ENCODE data around the gene SOBP.

The SOBP gene

GRCh38 chr6:107555449-107555848, 65.5 kb downstream of the SOBP start:
- no peak for DNase-seq

DNA sequence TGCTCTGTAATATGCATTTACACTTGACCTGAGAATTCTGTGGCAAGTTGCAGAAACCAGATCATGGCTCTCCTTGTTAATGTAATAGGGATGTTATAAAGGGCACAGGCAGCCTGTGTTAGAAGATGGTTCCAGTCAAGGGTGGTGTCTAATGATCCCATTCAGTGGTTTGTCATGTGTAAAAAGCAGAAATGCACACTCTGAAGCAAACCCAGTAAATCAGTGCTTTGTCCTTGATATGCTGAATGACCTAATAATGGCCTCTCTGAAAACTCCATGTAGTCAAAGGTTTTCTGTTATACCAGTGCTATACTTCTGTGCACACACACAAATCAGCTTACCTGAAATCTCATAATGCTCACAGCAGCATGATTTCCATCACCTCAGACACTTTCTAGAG, 66.2 kb downstream of the SOBP start:
- DNase-seq = no peak

DNA sequence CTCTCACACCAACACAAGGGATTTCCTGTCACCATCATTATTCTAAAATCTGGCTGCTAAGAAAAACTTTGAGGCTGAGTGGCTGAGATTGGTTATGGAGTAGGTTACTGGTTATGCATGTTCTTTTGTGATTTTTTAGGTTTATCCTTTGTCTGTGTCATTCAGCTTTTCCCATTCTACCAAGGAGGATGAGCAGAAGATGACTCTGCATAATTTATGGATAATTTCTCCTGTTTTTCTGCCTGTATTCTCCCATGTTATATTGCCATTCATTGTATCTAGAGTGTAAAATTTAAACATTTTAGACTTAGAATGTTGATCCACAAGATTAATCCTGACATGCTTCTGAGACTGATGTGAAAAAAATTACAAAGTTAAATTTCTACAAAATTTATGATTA, 67.8 kb downstream of the SOBP start:
- no peak for DNase-seq

DNA sequence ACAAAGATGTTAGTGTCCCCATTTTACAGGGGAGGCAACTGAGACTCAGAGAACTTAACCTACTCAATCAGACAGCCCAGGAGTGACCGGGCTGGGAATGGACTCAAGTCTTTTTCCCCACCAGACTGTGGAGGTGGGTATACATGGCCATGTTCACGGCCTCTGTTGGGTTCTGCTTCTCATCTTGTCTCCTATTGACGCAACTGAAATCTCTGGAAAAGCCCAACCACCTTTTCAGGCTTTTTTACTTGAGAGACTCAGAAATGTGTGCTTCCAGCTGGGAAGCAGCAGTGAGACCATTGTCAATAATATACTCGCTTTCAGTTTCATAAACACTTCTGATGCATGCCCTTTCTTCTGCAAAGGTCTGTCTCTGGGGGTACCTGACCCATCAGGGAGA, 70.7 kb downstream of the SOBP start:
- no peak for DNase-seq

DNA sequence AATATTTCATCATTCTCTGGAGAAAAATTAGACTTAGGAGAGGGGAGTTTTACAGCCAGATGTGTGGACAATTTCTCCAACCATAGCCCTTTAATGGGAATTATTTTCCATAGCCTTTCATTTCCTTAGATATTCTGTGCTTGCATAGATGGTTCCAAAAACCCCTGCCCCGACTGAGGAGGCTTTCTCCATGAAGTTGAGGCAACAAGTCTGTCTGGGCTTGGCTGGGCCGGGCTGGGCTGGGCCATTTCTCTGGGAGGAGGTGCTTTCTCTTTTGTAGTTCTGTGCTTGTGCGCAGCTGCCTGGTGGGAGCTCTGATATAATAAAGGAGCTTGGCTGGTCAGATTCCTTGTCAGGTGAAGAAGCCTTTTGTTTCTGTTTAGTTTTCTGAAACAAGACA, 71.4 kb downstream of the SOBP start:
- DNase-seq = no peak

DNA sequence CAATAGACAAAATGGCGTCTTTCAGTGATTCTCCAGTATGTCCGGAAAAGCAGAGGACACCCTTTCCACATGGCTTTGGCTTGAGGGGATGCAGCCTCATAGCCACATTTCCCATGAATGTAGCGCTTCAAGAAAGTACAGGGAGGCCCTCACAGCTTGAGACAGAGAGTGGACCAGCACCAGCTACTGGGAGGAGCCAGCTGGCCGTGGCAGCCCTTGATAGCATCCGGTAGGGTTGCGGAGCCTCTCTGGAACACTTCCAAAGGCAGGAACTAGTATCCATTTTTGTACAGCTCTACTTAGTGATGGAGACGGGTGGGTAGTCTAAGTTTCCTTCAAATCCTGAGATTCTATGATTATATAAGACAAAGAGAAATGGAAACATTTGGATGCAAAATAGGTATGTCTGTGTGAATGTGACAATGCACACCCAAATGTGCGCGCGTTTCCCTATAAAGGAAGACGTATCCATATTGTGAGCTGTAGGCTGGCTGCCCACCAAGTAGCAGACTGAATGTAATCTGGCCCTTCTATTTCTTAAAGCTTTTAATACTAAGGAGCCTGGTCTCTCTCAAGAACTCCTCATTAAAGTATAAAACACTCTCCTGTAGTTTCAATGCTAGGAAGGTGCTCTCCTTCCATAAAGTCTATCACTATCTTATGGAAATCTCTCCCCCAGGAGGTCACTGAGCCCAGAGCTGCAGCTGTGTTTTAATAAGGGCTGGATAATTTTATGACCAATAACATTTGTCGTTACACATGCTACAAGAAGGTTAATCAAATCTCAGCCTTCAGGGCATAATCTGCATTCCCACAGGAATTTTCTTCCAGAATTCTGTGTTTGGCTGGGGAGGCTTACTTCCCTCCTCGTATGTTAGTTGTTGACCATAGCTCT, 74.0 kb downstream of the SOBP start:
- DNase-seq = no peak

GRCh38 chr6:107564589-107564951, 74.7 kb downstream of the SOBP start:
- no peak for DNase-seq

DNA sequence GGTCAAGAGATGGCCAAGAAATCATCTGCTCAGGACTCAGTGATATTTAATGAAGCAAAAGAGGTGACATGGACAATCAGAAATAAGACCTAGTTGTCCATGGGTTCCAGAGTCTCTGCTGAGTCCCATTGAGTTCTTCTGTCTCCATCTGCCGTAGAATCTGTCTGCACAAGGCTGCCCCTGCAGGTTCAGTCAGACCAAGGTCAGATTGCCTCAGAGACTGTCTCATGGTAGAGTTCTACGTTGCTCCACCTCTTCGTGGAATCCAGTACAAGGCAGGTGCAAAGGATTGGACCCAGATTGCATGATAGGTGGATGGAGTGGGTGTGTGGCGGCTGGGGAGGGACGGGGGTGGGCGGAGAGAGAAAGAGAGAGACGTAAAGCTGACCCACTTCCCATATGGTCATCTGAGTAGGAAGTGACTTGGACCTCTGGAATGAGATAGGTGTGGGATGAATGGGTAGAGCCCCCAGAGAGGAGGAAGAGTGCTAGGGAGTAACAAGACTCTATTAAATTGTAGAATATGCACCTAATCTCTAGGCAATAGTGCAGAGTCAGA, 75.3 kb downstream of the SOBP start:
- no peak for DNase-seq

DNA sequence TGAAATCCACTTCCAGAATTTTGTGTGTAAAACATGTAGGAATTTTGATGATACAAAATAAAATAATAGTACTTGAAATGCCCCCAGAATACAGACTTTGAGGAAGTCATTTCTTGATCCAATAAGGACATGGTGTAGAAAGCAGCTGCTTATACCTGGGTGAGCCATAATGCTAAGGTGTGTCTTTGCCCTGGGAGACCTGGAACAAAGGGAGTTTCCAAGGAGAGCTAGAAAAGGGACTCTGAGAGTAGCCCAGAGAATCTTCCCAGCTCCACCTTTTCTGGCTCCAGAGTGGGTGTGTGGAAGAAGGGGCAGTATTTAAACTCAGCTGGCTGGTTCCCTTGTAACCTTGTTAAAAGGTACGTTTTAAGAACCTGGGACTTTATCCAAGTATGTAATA, 77.7 kb downstream of the SOBP start:
- no peak for DNase-seq

GRCh38 chr6:107569473-107569872, 79.6 kb downstream of the SOBP start:
- DNase-seq = no peak

DNA sequence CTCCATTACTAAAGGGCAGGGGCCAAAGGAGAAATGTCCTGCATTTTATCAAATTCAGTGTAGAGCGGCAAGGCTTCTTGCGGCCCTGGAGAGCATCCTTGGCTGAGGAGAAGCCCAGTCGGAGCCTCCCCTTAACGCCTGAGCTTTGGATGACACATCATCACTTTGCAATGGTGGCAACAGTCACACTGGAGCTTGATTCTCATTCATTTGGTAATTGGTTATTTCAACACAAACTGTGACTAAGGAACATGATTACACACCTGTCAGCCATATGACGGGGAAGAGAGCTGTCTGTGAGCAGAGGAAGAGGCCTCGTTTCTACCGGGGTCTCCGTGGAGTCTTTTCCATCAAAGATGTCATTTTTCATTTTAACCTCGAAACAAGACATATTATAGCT, 81.4 kb downstream of the SOBP start:
- DNase-seq = no peak

GRCh38 chr6:107572886-107573285, 83.0 kb downstream of the SOBP start:
- no peak for DNase-seq

GRCh38 chr6:107574856-107575255, 84.9 kb downstream of the SOBP start:
- no peak for DNase-seq

GRCh38 chr6:107576852-107577251, 86.9 kb downstream of the SOBP start:
- DNase-seq = no peak

GRCh38 chr6:107578642-107579341, 88.9 kb downstream of the SOBP start:
- DNase-seq = no peak

GRCh38 chr6:107579456-107580056, 89.6 kb downstream of the SOBP start:
- no peak for DNase-seq

GRCh38 chr6:107582086-107582485, 92.2 kb downstream of the SOBP start:
- DNase-seq = no peak

- DNase-seq = no peak
These were observed 94.8 kb downstream of the SOBP start for GRCh38 chr6:107584726-107585125.

DNA sequence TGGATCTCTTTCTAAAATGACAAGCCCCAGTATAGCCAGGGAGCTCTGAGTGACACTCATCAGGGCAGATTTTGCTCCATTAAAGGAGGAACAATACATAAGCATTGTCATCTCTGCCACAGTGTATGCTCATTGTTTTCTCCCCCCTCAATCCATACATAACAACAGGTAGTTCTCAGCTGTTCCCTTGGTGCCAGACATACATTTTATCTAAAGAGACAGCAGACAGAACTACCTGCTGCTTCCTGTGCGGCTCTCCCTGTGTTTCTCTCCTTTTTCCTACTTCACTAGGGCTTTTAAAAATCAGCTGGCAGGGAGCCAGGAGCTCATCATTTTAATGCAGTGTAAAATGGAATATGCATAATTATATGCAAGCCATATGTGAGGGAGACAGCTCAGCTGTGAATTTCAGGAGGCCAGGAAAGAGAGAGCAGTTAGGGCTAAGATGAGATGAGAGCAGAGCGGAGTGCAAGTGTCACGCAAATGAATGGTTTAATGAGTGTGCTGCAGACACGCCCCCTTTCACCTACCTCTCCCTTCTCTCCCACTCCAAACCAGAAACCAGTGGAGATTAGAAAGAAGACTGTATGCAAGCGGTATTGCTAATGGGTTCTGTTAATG, 96.0 kb downstream of the SOBP start:
- DNase-seq = no peak

DNA sequence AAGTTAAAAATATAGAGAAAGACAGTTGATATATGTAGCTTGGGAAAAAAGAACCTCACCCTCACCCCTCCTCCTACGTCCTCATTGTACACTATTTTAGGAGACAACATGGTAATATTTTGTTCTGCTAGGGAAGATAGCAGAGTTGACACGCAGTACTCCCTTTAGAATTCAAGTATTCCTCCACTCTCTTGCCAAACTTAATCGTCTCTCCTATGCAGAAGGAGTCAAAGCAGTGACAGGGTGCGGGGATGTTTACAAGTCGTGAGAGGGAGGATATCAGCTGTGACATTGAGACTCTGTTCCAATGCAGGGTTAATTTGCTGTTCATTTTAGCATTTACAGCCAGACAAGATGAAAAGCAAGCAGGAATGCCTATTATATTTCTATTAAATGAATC, 97.5 kb downstream of the SOBP start:
- no peak for DNase-seq

DNA sequence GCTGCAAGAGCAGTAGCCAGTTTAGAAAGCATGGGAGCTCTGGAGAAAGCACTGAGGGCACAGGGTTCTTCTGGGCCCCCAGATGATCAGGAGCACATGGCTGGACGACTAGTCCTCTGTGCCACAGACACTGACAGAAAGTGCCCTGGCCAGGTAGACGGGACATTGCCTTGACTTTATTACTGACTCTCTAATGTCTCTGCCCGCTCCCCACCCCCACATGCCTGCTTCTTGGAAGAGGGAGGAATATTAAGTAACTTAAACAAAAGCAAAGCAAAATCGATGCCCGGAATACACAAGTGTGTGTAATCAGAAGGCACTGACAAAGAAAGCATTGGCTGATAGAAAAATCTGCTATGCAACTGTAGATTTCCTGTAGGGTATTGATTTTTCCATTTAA, 99.3 kb downstream of the SOBP start:
- DNase-seq = no peak

DNA sequence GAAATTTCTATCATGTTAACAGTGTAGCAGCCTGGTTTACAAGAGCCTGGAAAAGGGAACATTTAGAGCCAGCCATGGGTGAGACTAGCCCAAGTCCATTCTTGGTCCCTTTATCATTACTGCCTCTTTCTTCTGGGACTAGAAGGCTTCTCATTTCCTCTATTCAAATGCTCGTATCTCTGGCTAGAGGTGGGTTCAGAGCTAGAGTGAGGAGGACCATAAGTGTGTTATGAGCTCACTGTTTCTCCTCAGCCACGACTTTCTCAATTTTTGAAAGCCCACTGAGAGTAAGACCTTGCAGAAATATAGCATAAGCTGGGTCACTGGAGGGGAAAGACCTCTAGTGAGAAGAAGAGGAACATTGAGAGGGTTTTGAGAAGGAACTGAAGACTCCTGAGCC, 100.0 kb downstream of the SOBP start:
- DNase-seq = no peak

GRCh38 chr6:107590378-107590777, 100.5 kb downstream of the SOBP start:
- DNase-seq = no peak

All from Kasumi-1 (cell line).